Measurements from ENCODE around the gene ANKS6. TPM values are rescaled to one million over a fixed set of nuclear protein-coding genes. Genes with fewer than 3 reads are reported as not detected.

Gene ANKS6
- total RNA-seq, 1 donor from 2014 or later: 17.1 TPM

DNA sequence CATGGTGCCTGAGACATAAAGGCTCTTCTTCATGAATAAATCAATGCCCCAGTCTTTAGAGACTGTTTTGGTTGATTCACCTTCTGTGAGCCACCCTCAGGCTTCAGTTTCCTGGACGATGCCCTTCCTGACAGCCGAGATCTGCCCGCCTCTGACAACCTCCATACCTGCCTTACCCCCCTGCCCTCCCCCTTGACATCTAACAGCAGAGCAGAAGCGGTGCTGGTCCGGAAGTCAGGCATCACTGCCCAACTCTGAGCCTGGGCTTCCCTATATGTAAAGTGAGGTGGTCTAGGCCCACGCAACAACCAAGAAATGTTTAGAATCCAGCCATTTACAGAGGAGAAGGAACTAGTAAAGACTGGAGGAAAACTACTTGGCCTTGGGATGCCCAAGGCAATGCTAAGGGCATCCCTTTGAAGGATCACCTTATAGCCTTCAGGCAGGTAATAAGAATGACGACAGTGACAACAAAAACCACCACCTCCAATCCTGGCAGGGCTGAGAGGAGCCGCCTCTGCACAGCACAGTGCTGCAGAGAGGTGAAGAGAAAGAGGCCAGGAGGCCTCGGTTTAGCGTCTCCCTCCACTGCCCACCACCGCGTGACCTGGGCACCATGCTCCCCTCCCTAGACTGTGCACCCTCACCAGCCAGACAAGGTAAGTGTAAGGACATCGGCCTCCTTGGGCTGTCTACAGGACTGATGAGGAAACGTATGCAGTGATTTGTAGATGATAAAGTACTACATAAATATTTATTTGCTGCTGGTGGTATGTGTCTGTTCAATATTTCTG, 52.3 kb downstream of the ANKS6 start:
- TF ChIP-seq, protein P1, sequence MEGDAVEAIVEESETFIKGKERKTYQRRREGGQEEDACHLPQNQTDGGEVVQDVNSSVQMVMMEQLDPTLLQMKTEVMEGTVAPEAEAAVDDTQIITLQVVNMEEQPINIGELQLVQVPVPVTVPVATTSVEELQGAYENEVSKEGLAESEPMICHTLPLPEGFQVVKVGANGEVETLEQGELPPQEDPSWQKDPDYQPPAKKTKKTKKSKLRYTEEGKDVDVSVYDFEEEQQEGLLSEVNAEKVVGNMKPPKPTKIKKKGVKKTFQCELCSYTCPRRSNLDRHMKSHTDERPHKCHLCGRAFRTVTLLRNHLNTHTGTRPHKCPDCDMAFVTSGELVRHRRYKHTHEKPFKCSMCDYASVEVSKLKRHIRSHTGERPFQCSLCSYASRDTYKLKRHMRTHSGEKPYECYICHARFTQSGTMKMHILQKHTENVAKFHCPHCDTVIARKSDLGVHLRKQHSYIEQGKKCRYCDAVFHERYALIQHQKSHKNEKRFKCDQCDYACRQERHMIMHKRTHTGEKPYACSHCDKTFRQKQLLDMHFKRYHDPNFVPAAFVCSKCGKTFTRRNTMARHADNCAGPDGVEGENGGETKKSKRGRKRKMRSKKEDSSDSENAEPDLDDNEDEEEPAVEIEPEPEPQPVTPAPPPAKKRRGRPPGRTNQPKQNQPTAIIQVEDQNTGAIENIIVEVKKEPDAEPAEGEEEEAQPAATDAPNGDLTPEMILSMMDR (IDR thresholded peaks at IDR 0.05): no peak
- Mint-ChIP-seq H3K4me3 (ENCODE audit: unreplicated experiment) (no peak overlapping the region), H3K27me3 (ENCODE audit: low read depth) (no peaks in the 10 kb centered on the region), H3K27ac (ENCODE audit: unreplicated experiment) (no peak overlapping the region), H3K9me3 (ENCODE audit: low read depth) (peaks cover 3% of the 10 kb centered on the region), H3K36me3 (ENCODE audit: low read depth) (peaks cover 21% of the 10 kb centered on the region), H3K4me1 (ENCODE audit: low read depth) (no peaks in the 10 kb centered on the region)
- no peak for DNase-seq (ENCODE audit: low spot score)

DNA sequence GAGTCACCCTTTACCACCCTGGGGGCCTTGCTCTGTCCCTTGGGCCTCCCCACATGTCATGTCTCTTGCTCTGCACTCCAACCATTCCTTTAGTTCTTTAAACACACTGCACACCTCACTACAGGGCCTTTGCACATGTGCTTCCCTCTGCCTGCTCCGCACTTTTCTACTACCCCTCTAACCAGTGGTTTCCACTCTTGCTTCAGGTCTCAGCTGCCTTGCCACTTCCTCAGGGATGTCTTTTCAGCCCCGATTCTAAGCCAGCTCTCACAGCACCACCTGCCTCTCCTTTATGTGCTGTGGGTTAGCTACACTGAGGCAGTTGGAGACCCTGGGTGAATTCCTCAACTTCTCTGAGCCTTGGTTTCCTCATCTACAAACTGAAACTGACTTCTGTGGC, 53.0 kb downstream of the ANKS6 start:
- Mint-ChIP-seq H3K4me3 (ENCODE audit: unreplicated experiment) (no peak overlapping the region), H3K27ac (ENCODE audit: unreplicated experiment) (no peak overlapping the region), H3K36me3 (ENCODE audit: low read depth) (peaks cover 20% of the 10 kb centered on the region), H3K27me3 (ENCODE audit: low read depth) (no peaks in the 10 kb centered on the region), H3K4me1 (ENCODE audit: low read depth) (no peaks in the 10 kb centered on the region), H3K9me3 (ENCODE audit: low read depth) (peaks cover 8% of the 10 kb centered on the region)
- no peak for DNase-seq (ENCODE audit: low spot score)
- TF ChIP-seq, protein P1 (IDR thresholded peaks at IDR 0.05): no peak

DNA sequence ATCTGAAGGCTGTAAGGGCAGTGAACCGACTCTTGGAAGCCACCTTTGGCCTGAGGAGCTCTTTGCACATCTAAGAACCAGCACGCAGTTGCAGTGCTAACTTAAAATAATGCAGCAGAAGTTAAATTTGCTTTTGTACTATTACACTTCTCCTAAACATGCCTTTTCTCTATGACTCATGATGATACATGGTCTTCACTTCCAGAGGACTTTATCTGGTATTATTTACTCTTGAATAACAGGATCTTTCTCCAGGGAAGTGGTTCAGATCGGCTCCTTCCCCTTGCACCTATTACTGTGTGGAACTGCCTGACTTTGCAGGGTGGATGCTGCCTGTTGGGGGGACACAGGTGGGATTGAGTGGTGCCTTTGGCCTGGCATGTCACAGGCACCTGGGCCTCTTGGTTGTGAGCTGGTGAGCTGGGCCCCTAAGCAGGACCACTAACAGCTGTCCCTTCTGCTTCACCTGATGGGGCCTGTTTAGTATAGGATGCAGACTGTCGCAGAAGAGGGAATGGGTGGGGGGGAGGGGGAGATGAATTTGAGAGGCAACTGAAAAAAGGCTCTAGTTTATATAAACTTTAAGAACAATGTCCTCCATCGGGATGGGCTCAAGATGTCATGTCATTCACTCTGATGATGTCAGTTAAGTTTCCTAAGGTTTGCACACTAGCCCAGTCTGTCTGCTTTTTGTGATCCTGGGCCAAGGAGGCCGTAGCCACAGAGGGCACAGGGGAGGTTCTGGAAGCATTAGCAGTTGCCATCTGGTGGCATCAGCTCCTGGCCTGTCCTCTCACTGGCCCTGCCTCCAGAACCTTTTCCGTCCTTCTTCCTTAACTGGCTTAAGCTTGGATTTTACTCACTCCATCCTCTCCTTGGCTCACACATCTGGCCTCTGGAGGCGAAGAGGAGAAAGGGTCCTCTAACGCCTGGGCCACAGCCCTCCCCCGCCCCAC, 53.8 kb downstream of the ANKS6 start:
- Mint-ChIP-seq H3K4me3 (ENCODE audit: unreplicated experiment) (no peak overlapping the region), H3K27ac (ENCODE audit: unreplicated experiment) (no peak overlapping the region), H3K9me3 (ENCODE audit: low read depth) (peaks cover 15% of the 10 kb centered on the region), H3K36me3 (ENCODE audit: low read depth) (peaks cover 27% of the 10 kb centered on the region), H3K27me3 (ENCODE audit: low read depth) (no peaks in the 10 kb centered on the region), H3K4me1 (ENCODE audit: low read depth) (no peaks in the 10 kb centered on the region)
- DNase-seq (ENCODE audit: low spot score): no peak
- TF ChIP-seq, protein P1 (IDR thresholded peaks at IDR 0.05): no peak

DNA sequence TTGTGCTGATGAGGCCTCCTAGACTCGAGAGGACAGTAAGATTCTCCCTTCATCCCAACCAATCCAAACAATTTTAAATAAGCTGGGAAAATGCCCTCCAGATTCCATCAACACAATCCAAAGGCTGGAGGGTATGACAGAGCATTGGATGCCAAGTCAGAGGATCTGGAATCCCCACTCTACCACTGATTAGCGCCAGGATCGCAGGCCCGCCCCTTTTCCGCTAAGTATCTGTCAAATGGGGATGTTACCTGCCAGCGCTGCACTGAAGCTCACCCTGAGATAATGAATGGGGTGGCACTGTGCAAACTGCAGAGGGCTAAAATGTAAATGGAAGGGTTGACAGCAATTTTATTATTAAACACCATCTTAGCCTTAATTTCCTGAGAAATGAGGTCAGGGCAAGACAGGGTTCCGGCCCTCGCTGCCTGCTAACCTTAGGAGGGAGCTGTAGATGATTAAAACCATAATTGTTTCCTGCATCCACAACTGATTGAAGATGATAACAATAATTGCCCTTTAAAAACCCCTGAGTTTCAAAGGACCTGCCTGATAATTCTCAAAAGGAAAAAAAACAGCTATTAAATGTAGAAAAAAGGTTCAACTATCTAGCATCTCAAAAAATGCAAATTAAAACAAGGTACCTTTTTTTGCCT, 56.0 kb downstream of the ANKS6 start:
- no peak for DNase-seq (ENCODE audit: low spot score)
- no peak overlapping the region for H3K27ac Mint-ChIP-seq (ENCODE audit: unreplicated experiment)
- no peak overlapping the region for H3K4me3 Mint-ChIP-seq (ENCODE audit: unreplicated experiment)
- peaks cover 35% of the 10 kb centered on the region for H3K36me3 Mint-ChIP-seq (ENCODE audit: low read depth)
- TF ChIP-seq, protein P1 (IDR thresholded peaks at IDR 0.05): no peak
- no peaks in the 10 kb centered on the region for H3K27me3 Mint-ChIP-seq (ENCODE audit: low read depth)
- peaks cover 18% of the 10 kb centered on the region for H3K9me3 Mint-ChIP-seq (ENCODE audit: low read depth)
- no peaks in the 10 kb centered on the region for H3K4me1 Mint-ChIP-seq (ENCODE audit: low read depth)

DNA sequence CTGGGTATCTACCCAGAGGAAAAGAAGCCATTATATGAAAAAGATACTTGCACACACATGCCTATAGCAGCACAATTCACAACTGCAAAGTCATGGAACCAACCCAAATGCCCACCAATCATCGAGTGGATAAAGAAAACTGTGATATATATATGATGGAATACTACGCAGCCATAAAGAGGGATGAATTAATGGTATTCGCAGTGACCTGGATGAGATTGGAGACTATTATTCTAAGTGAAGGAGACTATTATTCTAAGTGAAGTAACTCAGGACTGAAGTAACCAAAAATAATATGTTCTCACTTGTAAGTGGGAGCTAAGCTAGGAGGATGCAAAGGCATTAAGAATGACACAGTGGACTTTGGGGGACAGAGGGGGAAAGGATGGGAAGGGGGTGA, 57.6 kb downstream of the ANKS6 start:
- peaks cover 18% of the 10 kb centered on the region for H3K9me3 Mint-ChIP-seq (ENCODE audit: low read depth)
- H3K4me1 Mint-ChIP-seq (ENCODE audit: low read depth): no peaks in the 10 kb centered on the region
- H3K27me3 Mint-ChIP-seq (ENCODE audit: low read depth): no peaks in the 10 kb centered on the region
- DNase-seq (ENCODE audit: low spot score): no peak
- no peak overlapping the region for H3K27ac Mint-ChIP-seq (ENCODE audit: unreplicated experiment)
- H3K36me3 Mint-ChIP-seq (ENCODE audit: low read depth): peaks cover 32% of the 10 kb centered on the region
- H3K4me3 Mint-ChIP-seq (ENCODE audit: unreplicated experiment): no peak overlapping the region
- TF ChIP-seq, protein P1 (IDR thresholded peaks at IDR 0.05): no peak

Data from chondrocyte (in vitro differentiated cells).